Liver (tissue), 3 donors: ENCODE data around the gene GM2A.

Experiments used
- CTCF ChIP-seq: fragments of 150-350 bp; IDR thresholded peaks from 2 replicates; pipeline ENCODE4 v1.5.1; 2017; ENCODE audit warnings: improper control_type of control experiment, low read depth, low read length; ENCODE audit not compliant: missing input control
- EGR1 ChIP-seq, 2 donors: IDR thresholded peaks; 2 replicates each; pipeline ENCODE4 v1.6.1; 2016 to 2018; ENCODE audit warnings: antibody characterized with exemption in 2 of 2, low read depth in 2 of 2
- FOXA1 ChIP-seq: IDR thresholded peaks from 2 replicates; pipeline ENCODE4 v1.6.1; 2016; ENCODE audit warnings: antibody characterized with exemption
- NR2F2 ChIP-seq: IDR thresholded peaks from 2 replicates; pipeline ENCODE4 v1.6.1; 2016; ENCODE audit warnings: antibody characterized with exemption
- RAD21 ChIP-seq, 2 donors: IDR thresholded peaks; 2 replicates each; pipeline ENCODE4 v1.6.1; 2016; ENCODE audit warnings: antibody characterized with exemption in 2 of 2, mild to moderate bottlenecking in 2 of 2
- SP1 ChIP-seq: IDR thresholded peaks from 2 replicates; pipeline ENCODE4 v1.6.1; 2018; ENCODE audit warnings: antibody characterized with exemption, mild to moderate bottlenecking
- donor health status: healthy.
- donor health status: healthy.

- TF ChIP-seq SP1 (no peak), CTCF (no peak), FOXA1 (no peak), NR2F2 (no peak), RAD21 (IDR thresholded peaks at IDR 0.05) (no peak), EGR1 (IDR thresholded peaks at IDR 0.05; ENCODE audit: low read depth in 2 of 2) (no peak)
Measured at GRCh38 chr5:151283120-151283825, 30.3 kb downstream of the GM2A start.
